Measurements from ENCODE around the gene ABHD17B.
"Not testable (repeated sequence)": the region's sequence is repeated elsewhere in the genome, so short reads cannot be mapped to it uniquely, and the experiment has no call there.

Gene ABHD17B

DNA sequence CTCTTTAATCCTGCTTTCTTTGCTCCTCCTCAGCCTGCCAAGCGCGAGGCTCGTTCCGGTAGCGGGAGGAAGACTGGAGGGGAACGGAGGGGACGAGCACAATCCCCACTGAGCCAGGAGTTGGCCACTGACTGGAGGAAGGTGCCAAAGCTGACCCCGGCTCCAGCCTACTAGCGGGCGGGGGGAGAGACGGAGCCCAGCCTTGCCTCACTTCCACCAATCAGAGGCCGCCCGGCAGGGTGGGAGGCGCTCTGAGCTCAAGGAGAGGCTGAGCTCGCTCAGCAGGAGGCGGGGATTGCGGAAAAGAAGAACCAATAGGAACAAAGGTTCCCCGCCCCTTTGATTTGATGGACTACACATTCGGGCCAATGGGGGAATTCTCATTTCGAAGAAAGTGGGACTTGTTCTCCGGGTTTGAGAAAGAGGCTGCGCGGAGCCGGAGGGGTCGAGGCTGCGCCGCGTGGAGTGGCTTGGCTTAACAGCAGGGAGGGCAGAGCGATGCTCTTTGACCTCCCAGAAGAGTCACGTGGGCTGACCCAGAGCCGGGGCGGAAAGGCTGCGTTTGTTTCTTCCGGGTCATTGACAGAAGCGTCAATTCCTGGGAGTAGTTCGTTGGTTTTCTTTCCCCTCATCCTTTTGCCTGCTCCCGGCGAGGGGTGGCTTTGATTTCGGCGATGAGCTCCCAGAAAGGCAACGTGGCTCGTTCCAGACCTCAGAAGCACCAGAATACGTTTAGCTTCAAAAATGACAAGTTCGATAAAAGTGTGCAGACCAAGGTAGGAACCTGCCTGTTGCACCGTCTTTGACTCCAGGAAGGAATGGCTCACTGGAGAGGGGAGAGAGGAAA is at the start of gene ABHD17B, which contains the start of gene C9orf85:
TSS of gene ABHD17B (minus strand) at position 133 of the 847 bp plus-strand sequence. CDS start 36,113 bp downstream, outside the sequence.
TSS of gene C9orf85 (plus strand) at position 579 of the 847 bp plus-strand sequence. CDS start at position 675, 96 bp downstream.
- peak; percentile 98 to 100 for DNase-seq

DNA sequence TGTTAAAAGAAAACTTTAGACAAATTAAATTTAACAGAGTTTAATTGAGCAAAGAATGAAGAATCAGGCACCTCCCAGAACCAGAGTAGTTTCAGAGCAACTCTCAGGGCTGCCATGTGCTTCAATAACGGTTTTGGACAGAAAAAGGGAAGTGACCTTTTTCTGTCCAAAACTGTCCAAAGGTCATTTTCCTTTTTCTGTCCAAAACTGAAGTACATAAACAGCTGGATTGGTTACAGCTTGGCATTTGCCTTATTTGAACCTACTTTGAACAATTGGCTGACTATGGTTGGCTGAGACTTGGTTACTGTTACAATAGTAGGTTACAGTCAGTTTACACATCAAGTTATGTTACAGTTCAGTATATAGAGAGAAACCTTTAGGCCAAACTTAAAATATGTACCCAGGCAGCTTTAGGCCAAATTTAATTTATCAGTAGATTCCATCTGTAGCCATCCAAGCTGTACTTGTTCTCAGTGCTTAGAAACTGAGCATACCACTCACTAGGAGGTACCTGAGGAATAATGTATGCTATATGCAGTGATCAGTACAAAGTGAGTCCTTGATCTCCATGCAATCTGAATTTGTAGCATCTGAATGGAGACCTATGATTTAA is 44.4 kb upstream of the ABHD17B start:
- DNase-seq, result no peak

DNA sequence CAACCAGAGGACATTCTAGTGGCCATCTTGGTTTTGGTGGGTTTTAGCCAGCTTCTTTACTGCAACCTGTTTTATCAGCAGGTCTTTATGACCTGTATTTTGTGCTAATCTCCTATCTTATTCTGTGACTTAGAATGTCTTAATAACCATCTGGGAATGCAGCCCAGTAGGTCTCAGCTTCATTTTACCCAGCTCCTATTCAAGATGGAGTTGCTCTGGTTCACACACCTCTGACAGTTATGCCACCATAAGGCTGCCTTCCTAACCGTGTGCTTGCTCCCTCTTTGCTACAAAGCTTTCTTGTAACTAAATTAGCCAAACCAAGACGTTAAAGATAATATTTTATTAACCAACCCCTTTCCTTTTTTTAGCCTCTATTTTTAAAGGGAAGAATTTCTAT is 43.7 kb upstream of the ABHD17B start:
- DNase-seq, result not testable (repeated sequence)

DNA sequence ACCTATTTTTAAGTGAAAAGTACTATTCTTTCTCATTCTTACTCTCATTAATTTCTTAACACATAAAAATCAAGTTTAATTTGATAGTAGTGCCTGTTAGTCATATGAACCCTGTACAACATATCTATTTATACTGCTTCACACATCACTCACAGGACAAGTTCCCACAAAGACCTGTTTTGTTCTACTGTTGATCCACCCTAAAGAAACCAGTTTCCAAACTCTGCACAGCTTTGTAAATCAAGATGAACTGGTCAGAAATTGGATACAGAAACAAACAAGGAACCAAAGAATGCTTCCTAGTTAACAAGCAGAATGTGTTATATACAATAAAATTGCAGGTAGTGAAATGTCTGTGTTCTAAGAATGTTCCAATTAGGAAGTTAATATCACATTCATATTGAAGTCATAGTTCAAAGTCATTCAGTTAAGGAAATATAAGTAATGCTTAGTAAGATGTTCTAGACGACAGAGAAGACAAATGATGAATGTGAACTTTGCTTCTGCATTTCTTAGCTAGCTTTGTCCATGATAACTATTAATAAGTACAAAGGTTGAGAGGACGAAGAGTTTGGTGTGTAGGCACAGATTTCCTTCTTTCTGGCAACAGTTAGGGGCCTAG is 33.9 kb upstream of the ABHD17B start:
- DNase-seq, result no peak

DNA sequence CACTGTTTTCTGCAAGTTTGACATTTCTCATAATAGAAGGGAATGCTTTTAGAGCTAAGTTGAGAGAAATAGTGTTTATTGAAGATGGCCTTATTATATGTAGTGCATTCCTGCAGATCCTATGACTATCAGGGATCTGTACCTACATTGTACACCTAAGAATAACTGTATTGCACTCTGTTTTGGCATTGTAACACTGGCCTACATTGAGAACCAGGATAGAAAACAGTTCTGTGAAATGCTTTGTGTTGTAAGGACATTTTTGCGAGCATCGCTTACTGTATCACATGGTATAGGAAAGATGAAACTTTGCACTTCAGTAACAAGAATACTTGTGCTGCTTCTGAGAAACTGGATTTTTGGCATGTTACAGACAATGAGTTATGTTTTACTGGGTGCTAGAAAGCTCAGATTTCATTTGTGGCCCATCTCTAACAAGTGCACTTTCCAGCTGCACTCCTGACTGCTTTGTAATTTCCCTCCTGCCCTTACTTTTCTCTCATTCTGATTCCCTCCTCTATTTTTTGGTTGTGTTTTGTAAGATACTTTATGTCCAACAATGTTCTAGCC is 31.1 kb upstream of the ABHD17B start:
- DNase-seq, result no peak

DNA sequence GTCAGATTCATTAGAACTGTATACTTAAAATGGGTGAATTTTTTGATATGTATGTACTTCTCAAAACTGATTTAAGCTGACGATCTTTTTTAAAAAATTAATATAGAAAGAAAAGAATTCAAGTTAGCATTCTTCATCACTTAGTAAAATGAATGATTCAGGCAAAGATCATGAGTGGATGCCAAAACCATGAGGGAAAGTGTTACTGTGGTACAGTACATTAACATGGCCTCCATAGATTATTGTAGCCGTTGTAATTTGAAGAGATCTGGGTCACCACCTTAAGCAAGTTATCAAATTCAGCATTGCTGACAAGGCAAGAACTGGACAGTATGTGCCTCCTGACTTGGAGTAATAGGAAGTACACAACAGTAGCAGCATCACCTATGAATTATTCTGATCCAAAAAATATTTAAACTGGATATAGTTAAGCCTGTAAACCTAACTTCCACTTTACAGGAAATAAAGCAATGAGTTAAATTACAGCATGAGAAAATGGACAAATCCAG is 30.1 kb upstream of the ABHD17B start:
- no peak for DNase-seq

DNA sequence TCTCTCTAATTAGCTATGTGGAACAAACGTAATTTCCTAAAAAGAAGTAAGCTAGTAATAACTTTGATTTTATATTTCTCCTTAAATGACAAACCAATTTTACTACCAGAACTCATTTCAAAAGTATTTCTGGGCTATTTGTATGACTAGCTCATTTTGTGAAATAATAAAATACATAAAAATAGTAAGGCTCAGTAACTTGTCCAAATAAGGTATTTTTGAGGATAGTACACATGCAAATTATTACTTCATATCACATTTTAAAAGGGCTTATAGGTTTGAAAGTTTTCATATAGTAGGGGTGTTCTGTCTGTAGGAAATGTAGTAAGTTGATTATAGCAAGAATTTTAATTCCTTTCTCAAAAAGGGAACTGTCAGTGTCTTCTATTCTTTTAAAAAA is 26.9 kb upstream of the ABHD17B start:
- no peak for DNase-seq

DNA sequence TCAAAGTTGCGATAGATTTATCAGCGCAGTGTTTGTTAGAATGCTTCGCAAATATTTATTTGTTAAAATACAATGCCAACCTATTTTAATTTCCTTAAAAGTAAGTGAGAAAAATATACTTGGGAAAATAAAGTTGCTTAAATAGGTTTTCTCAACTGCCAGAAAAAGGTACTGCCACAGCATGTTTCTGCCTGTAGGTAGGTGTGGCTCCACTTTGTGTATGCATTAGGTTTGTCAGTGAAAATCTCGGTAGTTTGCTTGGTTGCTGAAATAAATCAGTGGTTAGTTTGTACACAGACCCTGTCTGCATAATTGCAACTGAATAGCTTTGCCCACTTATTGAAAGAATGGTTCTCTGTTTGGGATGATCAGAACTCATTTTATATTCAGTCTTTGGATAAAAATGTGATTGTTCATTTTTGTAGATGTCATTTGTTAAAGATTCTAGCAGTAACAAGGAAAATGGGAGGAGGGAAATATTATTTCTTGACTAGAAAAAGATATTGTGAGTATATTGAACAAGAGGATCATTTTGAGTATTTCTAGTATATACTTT is 26.2 kb upstream of the ABHD17B start:
- DNase-seq, result no peak

DNA sequence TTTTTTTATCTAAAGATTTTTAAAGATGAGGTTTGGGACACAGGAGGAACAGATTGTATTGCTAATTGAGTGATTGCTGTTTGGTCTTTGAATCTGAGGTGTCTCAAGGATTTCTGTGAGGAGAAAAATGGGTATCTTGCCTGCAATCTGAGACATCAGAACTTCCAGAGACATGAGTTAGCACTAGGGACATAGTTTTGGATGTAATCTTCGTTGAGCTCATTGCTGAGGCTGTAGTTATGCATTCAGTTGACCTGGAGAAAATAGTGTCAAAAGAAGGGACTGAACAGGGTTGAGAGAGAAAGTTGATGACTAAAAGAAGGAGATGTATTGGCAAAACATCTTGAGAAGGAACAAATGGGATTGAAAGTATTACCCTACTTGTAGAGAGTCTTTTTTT is 25.1 kb upstream of the ABHD17B start:
- no peak for DNase-seq

DNA sequence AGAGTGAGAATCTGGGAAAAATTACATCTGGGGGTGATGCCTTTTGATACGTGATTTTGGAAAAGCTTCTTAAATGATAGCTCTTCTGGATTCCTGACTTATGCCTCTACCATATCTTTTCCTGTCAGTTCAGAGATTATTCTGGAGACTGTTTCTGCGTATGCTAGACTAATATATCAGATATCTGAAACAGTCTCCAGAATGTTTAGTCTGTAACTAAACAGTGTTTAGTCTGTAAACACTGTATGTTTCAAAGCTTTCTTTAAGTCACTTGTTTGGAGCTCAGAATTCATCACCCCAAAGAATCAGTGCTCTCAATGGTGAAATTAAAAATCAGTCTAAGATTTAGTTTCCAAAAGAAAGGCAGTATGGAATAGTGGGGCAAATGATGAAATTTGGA is 20.2 kb upstream of the ABHD17B start:
- DNase-seq, result no peak

DNA sequence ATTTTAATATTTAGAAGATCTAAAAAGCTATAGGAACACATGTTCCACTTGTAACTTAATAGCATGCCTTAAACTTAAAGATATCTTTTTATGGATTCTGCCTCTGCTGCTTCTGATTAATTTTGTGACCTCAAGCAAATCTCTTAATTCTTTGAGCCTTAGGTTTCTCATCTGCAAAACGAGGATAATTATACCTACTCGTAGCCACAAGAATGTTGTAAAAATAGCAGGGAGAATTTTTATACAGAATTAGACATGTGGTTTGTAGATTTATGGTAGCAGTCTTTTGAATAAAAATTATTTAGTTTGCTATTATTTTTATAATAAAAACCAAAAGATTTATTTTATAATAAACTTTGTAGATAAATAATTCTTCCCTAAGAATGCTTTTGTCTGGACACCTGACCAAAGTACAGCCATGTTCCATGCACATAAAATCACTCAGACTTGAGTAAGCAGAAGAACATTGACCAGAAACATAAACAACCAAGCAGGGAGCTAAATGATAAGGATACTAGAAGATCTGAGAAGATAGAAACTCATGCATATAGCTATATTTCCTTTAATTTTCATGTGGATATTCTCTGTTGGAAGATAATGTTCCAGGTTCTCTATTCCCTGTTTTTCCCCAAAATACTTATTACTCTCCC is 18.9 kb upstream of the ABHD17B start:
- DNase-seq, result no peak

DNA sequence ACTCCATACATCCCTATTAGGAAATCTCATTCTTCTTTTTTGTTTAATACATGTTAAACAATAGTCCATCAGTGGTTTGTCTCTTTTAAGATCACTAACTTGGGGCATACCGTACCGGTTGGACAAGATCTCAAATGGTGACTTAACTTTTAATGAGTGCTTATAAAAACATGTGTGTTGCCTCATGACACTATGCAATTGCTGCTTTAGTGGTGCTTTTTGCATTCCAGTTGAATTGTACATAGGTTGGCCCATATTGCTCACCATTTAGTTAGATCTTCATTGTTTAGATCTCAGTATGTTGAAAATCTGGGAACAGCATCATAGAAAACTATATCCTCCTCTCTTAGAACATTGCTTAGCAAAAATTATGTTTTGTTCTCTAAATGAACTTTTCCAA is 18.2 kb upstream of the ABHD17B start:
- DNase-seq, result no peak

DNA sequence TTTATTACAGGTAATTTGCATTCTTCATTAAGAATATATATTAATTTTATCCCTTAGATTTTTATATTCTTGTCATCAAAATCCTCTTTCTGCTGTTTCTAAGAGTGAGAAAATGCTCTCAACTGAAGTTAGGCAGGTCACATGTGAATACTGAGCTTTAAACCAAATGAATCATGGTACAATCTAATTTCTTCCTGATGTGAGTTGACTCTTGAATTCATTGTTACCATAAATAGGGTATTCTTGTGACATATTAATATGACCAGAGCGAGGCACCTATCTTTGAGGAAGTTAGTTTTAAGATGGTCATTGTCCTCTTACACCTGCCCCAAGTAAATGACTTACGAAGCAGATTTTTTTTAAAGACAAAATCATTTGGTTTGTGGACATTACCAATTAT is 17.8 kb upstream of the ABHD17B start:
- DNase-seq, result no peak

DNA sequence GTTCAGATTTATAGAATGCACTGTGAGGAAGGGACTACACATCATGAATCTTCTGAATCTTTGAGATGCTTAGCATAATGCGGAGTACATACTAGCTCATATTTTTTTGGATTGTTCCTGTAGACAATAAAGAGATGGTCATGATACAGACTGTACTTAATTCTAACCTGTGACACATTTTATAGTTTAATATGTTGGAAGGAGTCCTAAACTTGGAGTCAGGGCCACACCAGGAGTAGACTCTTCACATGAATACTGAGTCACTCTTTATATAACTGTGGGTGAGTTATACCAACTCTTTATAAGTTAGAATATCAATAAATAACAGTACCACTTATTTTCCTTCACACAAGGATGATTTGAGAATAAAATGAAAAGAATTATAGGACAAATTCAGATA is 17.4 kb upstream of the ABHD17B start:
- no peak for DNase-seq

DNA sequence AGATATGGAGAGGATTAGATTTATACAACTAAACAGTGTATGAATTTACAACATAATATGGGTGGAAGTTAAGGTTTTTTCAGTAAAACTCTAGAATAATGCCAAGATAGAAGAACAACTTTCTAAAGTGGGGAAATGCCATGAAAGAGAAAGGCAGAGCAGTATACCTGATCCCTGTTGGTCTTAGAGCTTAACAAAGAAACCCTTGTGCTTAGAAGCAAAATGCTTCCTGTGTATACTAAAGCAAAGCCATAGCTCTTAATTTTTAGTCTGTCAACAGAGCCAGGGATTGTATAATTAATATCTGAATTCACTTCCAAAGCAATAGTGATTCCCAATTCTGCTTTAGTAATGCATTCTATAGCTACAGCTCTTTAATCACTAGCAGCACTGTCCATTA is 14.8 kb upstream of the ABHD17B start:
- DNase-seq, result no peak

DNA sequence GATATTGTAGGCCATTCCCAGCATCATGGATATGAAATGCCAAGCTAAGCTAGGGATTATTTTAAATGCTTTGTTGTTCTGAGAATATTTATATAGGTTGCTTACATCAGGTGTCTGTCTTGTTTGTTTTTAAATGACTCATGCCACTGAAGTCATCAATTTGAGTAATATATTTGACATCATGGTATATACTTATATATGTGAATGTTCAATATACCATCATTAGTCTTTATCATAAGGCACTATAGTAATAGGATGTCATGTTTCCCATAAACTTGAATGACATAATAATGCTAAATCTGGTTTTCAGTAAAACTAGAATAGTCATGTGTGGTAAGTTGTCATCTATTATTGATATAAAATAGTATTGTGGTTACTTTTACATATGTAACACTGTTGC is 13.6 kb upstream of the ABHD17B start:
- no peak for DNase-seq

DNA sequence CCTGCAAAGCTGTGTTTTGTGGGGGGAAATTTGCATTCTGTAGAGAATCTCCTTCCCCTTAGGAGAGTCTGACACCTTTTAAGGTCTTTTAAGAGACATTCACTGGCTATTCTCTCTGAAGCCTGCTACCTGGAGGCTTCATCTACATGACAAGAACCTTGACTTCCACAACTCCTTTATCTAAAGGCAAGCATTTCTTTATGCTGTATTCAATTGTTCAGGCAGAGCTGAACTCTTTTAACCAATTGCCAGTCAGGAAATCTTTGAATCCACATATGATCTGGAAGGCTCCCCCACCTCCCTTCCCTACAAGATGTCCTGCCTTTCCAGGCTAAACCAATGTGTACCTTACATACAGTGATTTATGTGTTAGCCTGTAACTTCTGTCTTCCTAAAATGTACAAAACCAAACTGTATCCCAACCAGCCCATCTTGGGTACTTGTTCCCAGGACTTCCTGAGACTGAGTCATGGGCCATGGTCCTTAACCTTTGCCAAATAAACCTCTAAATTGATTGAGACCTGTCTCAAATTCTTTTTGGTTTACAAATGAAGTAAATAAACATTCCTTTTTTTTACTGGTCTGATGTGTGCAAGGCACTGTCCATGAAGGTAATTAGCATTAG is 10.3 kb upstream of the ABHD17B start:
- DNase-seq, result no peak

DNA sequence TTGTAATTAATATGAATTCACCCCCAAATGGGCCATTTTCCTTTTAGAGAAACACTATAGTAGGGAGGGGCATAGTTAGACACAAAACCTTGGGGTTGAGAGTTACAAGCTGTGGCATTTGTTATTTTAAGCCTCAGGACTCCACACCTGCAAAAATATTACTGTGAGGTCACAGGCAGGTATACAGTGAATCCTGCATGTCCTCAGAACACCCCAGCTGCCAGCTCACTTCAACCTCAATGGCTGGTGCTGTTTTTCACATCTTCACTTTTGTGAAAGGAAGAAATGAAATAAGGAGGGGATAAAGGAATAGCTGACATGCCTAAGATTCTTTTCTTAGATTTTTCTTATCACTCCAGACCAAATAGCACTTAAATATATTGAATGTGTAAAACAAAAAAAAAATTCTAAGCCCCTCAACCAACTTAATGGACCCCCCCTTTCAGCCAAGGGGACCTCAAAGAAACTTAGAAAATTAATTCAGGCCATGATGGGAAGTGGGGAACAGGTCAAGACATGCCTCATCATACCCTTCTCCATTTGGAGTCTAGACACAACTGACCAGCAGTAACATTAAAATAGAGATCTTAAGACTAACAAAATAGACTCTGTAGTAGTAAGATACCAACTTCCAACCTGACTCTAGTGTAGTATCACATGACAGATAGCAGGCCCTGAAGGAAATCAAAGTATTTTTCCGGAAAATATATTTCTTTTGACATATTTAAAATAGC is 9.6 kb upstream of the ABHD17B start:
- no peak for DNase-seq

DNA sequence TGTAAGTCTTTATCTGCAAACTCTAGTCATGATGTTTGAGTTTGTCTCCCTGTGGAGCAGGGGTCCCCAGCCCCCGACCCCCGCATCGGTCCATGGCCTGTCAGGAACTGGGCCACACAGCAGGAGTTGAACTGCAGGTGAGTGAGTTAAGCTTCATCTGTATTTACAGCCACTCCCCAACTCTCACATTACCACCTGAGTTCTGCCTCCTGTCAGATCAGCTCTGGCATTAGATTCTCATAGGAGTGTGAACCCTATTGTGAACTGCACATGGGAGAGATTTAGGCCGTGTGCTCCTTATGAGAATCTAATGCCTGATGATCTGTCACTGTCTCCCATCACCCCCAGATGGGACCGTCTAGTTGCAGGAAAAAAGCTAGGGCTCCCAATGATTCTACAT is 7.4 kb upstream of the ABHD17B start:
- DNase-seq, result no peak

DNA sequence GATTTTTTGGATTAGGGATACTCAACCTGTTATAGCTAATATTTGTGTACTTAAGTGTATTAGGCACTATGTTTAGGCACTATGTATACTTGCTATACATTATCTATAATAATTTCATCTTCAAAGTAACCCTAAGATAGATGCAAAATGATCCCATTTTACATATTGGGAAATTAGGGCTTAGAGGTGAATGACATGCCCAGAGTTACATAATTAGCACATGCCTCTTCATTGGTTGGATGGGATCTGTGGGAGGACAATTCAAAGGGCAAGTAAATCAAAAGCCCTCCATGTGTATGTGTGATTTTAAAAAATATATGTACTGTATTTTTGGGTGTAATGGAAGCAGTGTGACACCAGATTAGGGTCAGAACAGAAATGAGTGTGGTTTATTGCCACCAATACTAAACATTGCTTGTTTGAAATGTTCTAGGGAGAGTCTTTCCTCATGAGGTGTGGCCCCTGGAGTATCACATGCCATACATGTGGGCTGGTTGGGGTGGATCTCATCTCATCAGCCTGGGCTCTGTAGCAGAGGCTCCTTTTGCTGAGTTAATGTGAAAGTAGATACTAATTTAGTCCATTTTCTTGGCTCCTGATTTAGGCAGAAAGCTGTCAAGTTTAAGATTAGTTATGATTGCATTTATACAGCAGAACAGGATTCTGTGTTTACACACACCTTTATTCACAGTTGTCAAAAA is 6.0 kb upstream of the ABHD17B start:
- no peak for DNase-seq

DNA sequence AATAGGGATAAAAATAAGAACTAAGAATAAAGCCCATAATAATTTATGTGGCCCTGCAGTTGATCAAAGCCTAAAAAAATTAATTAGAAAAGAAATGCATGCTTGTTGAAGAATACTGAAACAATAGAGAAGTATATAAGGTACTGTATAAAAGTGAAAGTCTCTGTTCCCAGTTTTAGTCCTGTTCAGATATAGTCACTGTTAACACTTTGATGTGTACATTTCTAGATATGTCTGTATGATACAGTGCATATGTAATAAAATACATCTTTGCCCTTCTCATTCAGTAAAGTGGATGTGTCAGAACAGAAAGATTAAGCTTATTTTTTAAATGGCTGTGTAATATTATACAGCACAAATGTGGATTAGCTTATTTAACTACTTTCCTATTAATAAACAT is 4.5 kb upstream of the ABHD17B start:
- DNase-seq, result no peak
